ENCODE results near the gene SGMS1. TPM values are rescaled to one million over a fixed set of nuclear protein-coding genes. Genes with fewer than 3 reads are reported as not detected.
A peak's percentile ranks its signal among the peaks of the same experiment; 100 is the strongest.

The SGMS1 gene
- total and polyA plus RNA-seq, 2 experiments from 2014 or later, result 15.0 to 34.7 TPM

- TF ChIP-seq ETS1 (IDR thresholded peaks at IDR 0.05), result no peak
- TF ChIP-seq NANOG (IDR thresholded peaks at IDR 0.05; ENCODE audit: borderline replicate concordance), result no peak
- TF ChIP-seq POLR2AphosphoS5 (IDR thresholded peaks at IDR 0.05; ENCODE audit: low read depth), result no peak
- TF ChIP-seq STAT1 (IDR thresholded peaks at IDR 0.05; ENCODE audit: unreplicated experiment), result no peak
- TF ChIP-seq EZH2 (IDR thresholded peaks at IDR 0.05; ENCODE audit: low read depth, unreplicated experiment), result no peak
- TF ChIP-seq ZNF462 (CRISPR knock-in tag; IDR thresholded peaks at IDR 0.05), result no peak
- TF ChIP-seq ZNF331 (CRISPR knock-in tag; IDR thresholded peaks at IDR 0.05; ENCODE audit: low read depth), result no peak
Measured at GRCh38 chr10:50415292-50415691, 208.5 kb downstream of the SGMS1 start (continued).

GRCh38 chr10:50410066-50410811 lies 213.5 kb downstream of the SGMS1 start:
- H3K36me3 Mint-ChIP-seq (ENCODE audit: low read depth), result peaks cover 18% of the 10 kb centered on the region; the same call in 2 of the 3 replicates
- Histone ChIP-seq H3K9me2 (ENCODE audit: insufficient read depth) (peaks cover 2% of the 10 kb centered on the region; the same call in 1 of the 2 replicates), H3K27me3 (ENCODE audit: insufficient read depth) (no peaks in the 10 kb centered on the region), H3K79me2 (replicated peaks; ENCODE audit: insufficient read depth) (peaks cover 40% of the 10 kb centered on the region), H3K27ac (ENCODE audit: low read depth) (no peak overlapping the region), H3K36me3 (ENCODE audit: insufficient read depth) (no peaks in the 10 kb centered on the region), H4K20me1 (replicated peaks; ENCODE audit: insufficient read depth) (no peaks in the 10 kb centered on the region), H2AFZ (no peak overlapping the region), H3K4me2 (peak overlapping the region; percentile 12; the same call in 1 of the 2 replicates), H3K4me3 (no peak overlapping the region), H3F3A (replicated peaks; ENCODE audit: low read depth) (no peaks in the 10 kb centered on the region), H3K4me1 (ENCODE audit: insufficient read depth) (peaks cover 48% of the 10 kb centered on the region)
- ATAC-seq, result peak; percentile 44
- H3K4me1 Mint-ChIP-seq, result peaks cover 65% of the 10 kb centered on the region
- H3K4me3 Mint-ChIP-seq, result no peak overlapping the region; the same call in 2 of the 3 replicates
- H3K27ac Mint-ChIP-seq, result peak overlapping the region; percentile 29; the same call in 1 of the 2 replicates
- H3K9me3 Mint-ChIP-seq, result peaks cover 3% of the 10 kb centered on the region; the same call in 2 of the 3 replicates
- DNase-seq (ENCODE audit: low spot score), result peak; percentile 31
- H3K27me3 Mint-ChIP-seq (ENCODE audit: insufficient read depth, low read depth, poor library complexity), result peaks cover 3% of the 10 kb centered on the region
- TF ChIP-seq JUNB (IDR thresholded peaks at IDR 0.05; ENCODE audit: unreplicated experiment) (no peak), CREB1 (CRISPR knock-in tag; IDR thresholded peaks at IDR 0.05; ENCODE audit: low read depth) (no peak)
- TF ChIP-seq, protein P1, sequence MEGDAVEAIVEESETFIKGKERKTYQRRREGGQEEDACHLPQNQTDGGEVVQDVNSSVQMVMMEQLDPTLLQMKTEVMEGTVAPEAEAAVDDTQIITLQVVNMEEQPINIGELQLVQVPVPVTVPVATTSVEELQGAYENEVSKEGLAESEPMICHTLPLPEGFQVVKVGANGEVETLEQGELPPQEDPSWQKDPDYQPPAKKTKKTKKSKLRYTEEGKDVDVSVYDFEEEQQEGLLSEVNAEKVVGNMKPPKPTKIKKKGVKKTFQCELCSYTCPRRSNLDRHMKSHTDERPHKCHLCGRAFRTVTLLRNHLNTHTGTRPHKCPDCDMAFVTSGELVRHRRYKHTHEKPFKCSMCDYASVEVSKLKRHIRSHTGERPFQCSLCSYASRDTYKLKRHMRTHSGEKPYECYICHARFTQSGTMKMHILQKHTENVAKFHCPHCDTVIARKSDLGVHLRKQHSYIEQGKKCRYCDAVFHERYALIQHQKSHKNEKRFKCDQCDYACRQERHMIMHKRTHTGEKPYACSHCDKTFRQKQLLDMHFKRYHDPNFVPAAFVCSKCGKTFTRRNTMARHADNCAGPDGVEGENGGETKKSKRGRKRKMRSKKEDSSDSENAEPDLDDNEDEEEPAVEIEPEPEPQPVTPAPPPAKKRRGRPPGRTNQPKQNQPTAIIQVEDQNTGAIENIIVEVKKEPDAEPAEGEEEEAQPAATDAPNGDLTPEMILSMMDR (conservative IDR thresholded peaks at IDR 0.05; ENCODE audit: low read depth in 2 of 2), result no peak
